Measurements from ENCODE around the gene NPHP4.

- no peak for TF ChIP-seq YY1 (IDR thresholded peaks at IDR 0.05; ENCODE audit: insufficient read depth, insufficient read length)
- no peak for TF ChIP-seq ZNF274 (IDR thresholded peaks at IDR 0.05; ENCODE audit: low read depth, low read length)
- no peak for TF ChIP-seq SUZ12 (IDR thresholded peaks at IDR 0.05; ENCODE audit: extremely low read depth, insufficient read depth, insufficient read length)
Measured at GRCh38 chr1:5905436-5905835, 86.8 kb downstream of the NPHP4 start.
